Esophagus squamous epithelium (tissue), 5 donors: ENCODE results near the gene LPAR2. TPM values are rescaled to one million over a fixed set of nuclear protein-coding genes. Genes with fewer than 3 reads are reported as not detected.

Experiments used
- DNase-seq: peaks from one replicate; lab custom pipeline; 2025; lab: John Stamatoyannopoulos, UW
- H3K27ac ChIP-seq, 4 donors: fragments of 200-600 bp; sonication (generic); one replicate each; pipeline ENCODE4 v1.5.1; 2016 to 2019; ENCODE audit warnings: mild to moderate bottlenecking in 1 of 4
- H3K27me3 ChIP-seq, 4 donors: fragments of 200-600 bp; sonication (generic); 1 replicate in 3 of 4; 2 replicates in 1 of 4; pipeline versions ENCODE4 v1.5.1 to v1.6.0; 2017 to 2021; ENCODE audit warnings: antibody characterized with exemption in 1 of 4
- H3K36me3 ChIP-seq, 3 donors: fragments of 200-600 bp; sonication (generic); one replicate each; pipeline ENCODE4 v1.5.1; 2016 to 2019
- H3K4me1 ChIP-seq, 3 donors: fragments of 200-600 bp; sonication (generic); one replicate each; pipeline ENCODE4 v1.5.1; 2017 to 2019
- H3K4me3 ChIP-seq, 4 donors: fragments of 200-600 bp; sonication (generic); 1 replicate in 3 of 4; 2 replicates in 1 of 4; pipeline ENCODE4 v1.5.1; 2016 to 2019; ENCODE audit warnings: mild to moderate bottlenecking in 2 of 4, moderate library complexity in 1 of 4
- H3K9me3 ChIP-seq, 3 donors: fragments of 200-600 bp; sonication (generic); one replicate each; pipeline ENCODE4 v1.5.1; 2016 to 2019
- POLR2A ChIP-seq, 4 donors: fragments of 450-650 bp; IDR thresholded peaks; one replicate each; pipeline ENCODE4 v1.6.1; 2017; ENCODE audit warnings: antibody characterized with exemption in 4 of 4, mild to moderate bottlenecking in 4 of 4, moderate library complexity in 3 of 4
- WGBS, 2 donors: methylation state at CpG; one replicate each; pipeline ENCODE4 v1.1.5; 2018; 5-methylcytosine and 5-hydroxymethylcytosine counted together
- intact Hi-C: fragments of 100-400 bp; cut with DNase I; formaldehyde crosslinking; loops from one replicate; pipeline ENCODE4 v1.15.0; 2022
- total RNA-seq, 4 donors: library from RNA; depleted of rRNA; stranded (reverse); fragments of >200 nt; gene quantifications; one replicate each; pipeline ENCODE4 v1.1.0, GENCODE V29; 2016
- TF ChIP-seq, protein P1 (sequence below), 6 experiments: fragments of 450-650 bp in 4 of 6; fragments of 200-600 bp in 2 of 6; sonication (generic) in 2 of 6; IDR thresholded peaks; one replicate each; pipeline ENCODE4 v1.5.1; 2016 to 2019; ENCODE audit warnings: antibody characterized with exemption in 6 of 6, mild to moderate bottlenecking in 4 of 6, moderate library complexity in 4 of 6
- donor health status: DM: yes; HTN: yes; CAD: no.

LPAR2 gene
- total RNA-seq, 4 donors from 2014 or later: 7.6 to 13.1 (median 9.5) TPM

- Histone ChIP-seq H3K9me3 (no peaks in the 10 kb centered on the region), H3K4me1 (peaks cover 26 to 39% (median 28%) of the 10 kb centered on the region in 3 donors)
- no peak for DNase-seq
These were observed 36.7 kb downstream of the LPAR2 start for GRCh38 chr19:19591133-19591825.

GRCh38 chr19:19588546-19588945 lies 39.5 kb downstream of the LPAR2 start:
- WGBS, 2 donors: 81% methylated on average over 2 of the region's 2 CpGs
- DNase-seq: no peak
- H3K4me3 ChIP-seq: no peak overlapping the region
- intact Hi-C loops: no loop called here
- H3K27ac ChIP-seq: no peak overlapping the region
- TF ChIP-seq, protein P1, sequence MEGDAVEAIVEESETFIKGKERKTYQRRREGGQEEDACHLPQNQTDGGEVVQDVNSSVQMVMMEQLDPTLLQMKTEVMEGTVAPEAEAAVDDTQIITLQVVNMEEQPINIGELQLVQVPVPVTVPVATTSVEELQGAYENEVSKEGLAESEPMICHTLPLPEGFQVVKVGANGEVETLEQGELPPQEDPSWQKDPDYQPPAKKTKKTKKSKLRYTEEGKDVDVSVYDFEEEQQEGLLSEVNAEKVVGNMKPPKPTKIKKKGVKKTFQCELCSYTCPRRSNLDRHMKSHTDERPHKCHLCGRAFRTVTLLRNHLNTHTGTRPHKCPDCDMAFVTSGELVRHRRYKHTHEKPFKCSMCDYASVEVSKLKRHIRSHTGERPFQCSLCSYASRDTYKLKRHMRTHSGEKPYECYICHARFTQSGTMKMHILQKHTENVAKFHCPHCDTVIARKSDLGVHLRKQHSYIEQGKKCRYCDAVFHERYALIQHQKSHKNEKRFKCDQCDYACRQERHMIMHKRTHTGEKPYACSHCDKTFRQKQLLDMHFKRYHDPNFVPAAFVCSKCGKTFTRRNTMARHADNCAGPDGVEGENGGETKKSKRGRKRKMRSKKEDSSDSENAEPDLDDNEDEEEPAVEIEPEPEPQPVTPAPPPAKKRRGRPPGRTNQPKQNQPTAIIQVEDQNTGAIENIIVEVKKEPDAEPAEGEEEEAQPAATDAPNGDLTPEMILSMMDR (IDR thresholded peaks at IDR 0.05): no peak
- TF ChIP-seq POLR2A (IDR thresholded peaks at IDR 0.05): no peak
- no peaks in the 10 kb centered on the region for H3K9me3 ChIP-seq
- H3K27me3 ChIP-seq: no peaks in the 10 kb centered on the region
- no peaks in the 10 kb centered on the region for H3K36me3 ChIP-seq
- H3K4me1 ChIP-seq: peaks cover 11 to 20% (median 17%) of the 10 kb centered on the region in 3 donors

More at GRCh38 chr19:19591133-19591825, 36.7 kb downstream of the LPAR2 start:
- 17 to 36% methylated on average over 10 to 13 of the region's 13 CpGs for WGBS, 2 donors
- TF ChIP-seq, protein P1 (IDR thresholded peaks at IDR 0.05): no peak
- Histone ChIP-seq H3K27me3 (no peaks in the 10 kb centered on the region), H3K27ac (peak overlapping the region; percentile 73 to 91 (median 79)), H3K36me3 (no peaks in the 10 kb centered on the region), H3K4me3 (peak overlapping the region in 1 of 4 donors; percentile 34)
- intact Hi-C loops: no loop called here

- H3K27ac ChIP-seq: no peak overlapping the region
- H3K4me3 ChIP-seq: no peak overlapping the region
- intact Hi-C loops: no loop called here
- H3K4me1 ChIP-seq: peaks cover 11 to 20% (median 17%) of the 10 kb centered on the region in 3 donors
- H3K36me3 ChIP-seq: no peaks in the 10 kb centered on the region
- no peak for TF ChIP-seq POLR2A (IDR thresholded peaks at IDR 0.05)
- TF ChIP-seq, protein P1 (IDR thresholded peaks at IDR 0.05): no peak
- WGBS, 2 donors: 92 to 94% methylated on average over 5 of the region's 5 CpGs
- H3K9me3 ChIP-seq: no peaks in the 10 kb centered on the region
- DNase-seq: no peak
- no peaks in the 10 kb centered on the region for H3K27me3 ChIP-seq
These were observed 40.2 kb downstream of the LPAR2 start for GRCh38 chr19:19587771-19588170.

DNA sequence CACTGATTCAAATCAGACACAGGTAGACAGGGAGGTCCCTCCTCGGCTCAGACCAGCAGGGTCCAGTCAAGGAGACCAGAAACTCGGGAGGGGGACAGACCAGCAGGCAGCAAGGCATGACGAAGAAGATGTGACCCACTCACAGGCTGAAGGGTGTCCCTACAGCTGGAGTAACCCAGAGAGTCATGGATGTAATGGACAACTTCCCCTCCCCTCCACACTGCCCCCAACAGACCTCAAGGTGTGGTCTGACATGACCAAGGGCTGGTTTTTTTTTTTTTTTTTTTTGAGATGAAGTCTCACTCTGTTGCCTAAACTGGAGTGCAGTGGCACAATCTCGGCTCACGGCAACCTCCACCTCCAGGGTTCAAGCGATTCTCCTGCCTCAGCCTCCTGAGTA lies 43.7 kb downstream of the LPAR2 start:
- H3K4me1 ChIP-seq: peaks cover 0 to 4% (median 0%) of the 10 kb centered on the region in 3 donors
- DNase-seq: no peak
- no peaks in the 10 kb centered on the region for H3K9me3 ChIP-seq
- whole genome bisulfite sequencing, 2 donors: 92 to 95% methylated on average over 6 of the region's 6 CpGs
- intact Hi-C loops: no loop called here
- no peaks in the 10 kb centered on the region for H3K27me3 ChIP-seq
- H3K36me3 ChIP-seq: no peaks in the 10 kb centered on the region
- no peak overlapping the region for H3K4me3 ChIP-seq
- no peak for TF ChIP-seq POLR2A (IDR thresholded peaks at IDR 0.05)
- TF ChIP-seq, protein P1 (IDR thresholded peaks at IDR 0.05): no peak
- no peak overlapping the region for H3K27ac ChIP-seq

- 75 to 93% methylated on average over 2 to 4 of the region's 6 CpGs for WGBS, 2 donors
These were observed 45.5 kb downstream of the LPAR2 start for GRCh38 chr19:19582471-19582870.

More at GRCh38 chr19:19582471-19582870, 45.5 kb downstream of the LPAR2 start:
- Histone ChIP-seq H3K36me3 (no peaks in the 10 kb centered on the region), H3K4me1 (peaks cover 0 to 4% (median 0%) of the 10 kb centered on the region in 3 donors), H3K27ac (no peak overlapping the region), H3K4me3 (no peak overlapping the region), H3K9me3 (no peaks in the 10 kb centered on the region), H3K27me3 (no peaks in the 10 kb centered on the region)
- intact Hi-C loops: no loop called here
- TF ChIP-seq, protein P1 (IDR thresholded peaks at IDR 0.05): no peak
- no peak for TF ChIP-seq POLR2A (IDR thresholded peaks at IDR 0.05)
- no peak for DNase-seq
